Heart left ventricle (tissue), 16 donors: ENCODE data around the gene NCOA1. TPM values are rescaled to one million over a fixed set of nuclear protein-coding genes. Genes with fewer than 3 reads are reported as not detected.
A peak's percentile ranks its signal among the peaks of the same experiment; 100 is the strongest.

Source experiments
- ATAC-seq, 4 donors: fragments of 200-7000 bp; cut with Tn5 transposase; one replicate each; pipeline ENCODE4 v1.9.1; 2020 to 2022; ENCODE audit warnings: moderate library complexity in 4 of 4, mild to moderate bottlenecking in 3 of 4, moderate number of reproducible peaks in 1 of 4
- DNase-seq, 5 donors: peaks; one replicate each; pipeline ENCODE4 v3.0.0-alpha.2; 2020
- H3K27ac ChIP-seq, 12 donors: fragments of 200-600 bp; sonication (generic) in 4 of 12; one replicate each; pipeline versions ENCODE4 v1.5.0 to v1.8.0; 2016 to 2022; ENCODE audit warnings: mild to moderate bottlenecking in 2 of 12
- H3K27me3 ChIP-seq, 9 donors: fragments of 200-600 bp; sonication (generic) in 2 of 9; one replicate each; pipeline versions ENCODE4 v1.5.1 to v1.8.0; 2016 to 2022; ENCODE audit warnings: mild to moderate bottlenecking in 3 of 9
- H3K36me3 ChIP-seq, 9 donors: fragments of 200-600 bp; sonication (generic) in 2 of 9; one replicate each; pipeline versions ENCODE4 v1.5.0 to v1.8.0; 2018 to 2022; ENCODE audit warnings: mild to moderate bottlenecking in 2 of 9
- H3K4me1 ChIP-seq, 12 donors: fragments of 200-600 bp; sonication (generic) in 4 of 12; one replicate each; pipeline versions ENCODE4 v1.5.0 to v1.8.0; 2016 to 2022; ENCODE audit warnings: mild to moderate bottlenecking in 3 of 12
- H3K4me3 ChIP-seq, 12 donors: fragments of 200-600 bp; sonication (generic) in 4 of 12; one replicate each; pipeline versions ENCODE4 v1.5.0 to v1.8.0; 2017 to 2022; ENCODE audit warnings: mild to moderate bottlenecking in 9 of 12, moderate library complexity in 4 of 12
- H3K9me3 ChIP-seq, 12 donors: fragments of 200-600 bp; sonication (generic) in 4 of 12; one replicate each; pipeline versions ENCODE4 v1.5.0 to v1.8.0; 2016 to 2022; ENCODE audit warnings: mild to moderate bottlenecking in 1 of 12
- POLR2A ChIP-seq, 2 donors: fragments of 450-650 bp; IDR thresholded peaks; one replicate each; pipeline ENCODE4 v1.6.1; 2017; ENCODE audit warnings: antibody characterized with exemption in 2 of 2, mild to moderate bottlenecking in 2 of 2, moderate library complexity in 2 of 2
- WGBS, 4 donors: extraction: QIAGEN DNeasy Blood & Tissue Kit in 2 of 4; methylation state at CpG; one replicate each; pipeline versions ENCODE4 v1.1.5 to v1.1.7; 2013 to 2018; 5-methylcytosine and 5-hydroxymethylcytosine counted together
- intact Hi-C, 10 donors: fragments of 100-400 bp; cut with DNase I; formaldehyde crosslinking; loops; one replicate each; pipeline versions ENCODE4 v1.11.1 to v1.14.2; 2022
- polyA plus RNA-seq, 2 donors: library from polyadenylated mRNA; stranded (reverse); fragments of 200-250 nt; gene quantifications; one replicate each; pipeline ENCODE4 v1.2.3, GENCODE V29; 2013
- total RNA-seq, 9 donors: library from RNA; depleted of rRNA in 2 of 9; stranded (reverse); fragments of >200 nt in 2 of 9; fragmentation: NEBNext Ultra II Directional in 3 of 9; extraction: Animal tissue kit (Norgen Biotek cat#: 25700) in 3 of 9; gene quantifications; one replicate each; pipeline versions ENCODE4 v1.1.0 to v1.2.4, GENCODE V29; 2016 to 2023
- TF ChIP-seq, protein P1 (sequence below), 12 donors: fragments of 200-600 bp; sonication (generic) in 4 of 12; IDR thresholded peaks; one replicate each; pipeline versions ENCODE4 v1.5.0 to v1.8.0; 2018 to 2022; ENCODE audit warnings: antibody characterized with exemption in 12 of 12, mild to moderate bottlenecking in 5 of 12
- donor health status: ischemic (EF 13 %, LVEDD 7.1; RV severe dilation, severe dysfunction).
- donor health status: healthy with polysubstance abuse.
- donor health status: DM: no; HTN: yes; CAD: no.
- donor health status: DM: no; HTN: no; CAD: no.
- donor health status: ischemic (EF 25% LVEDD 6.9; RV normal size, moderate dysfunction).
- donor health status: ischemic (EF 25% LVEDD 5.7; RV mildly dilated, moderate dysfunction).
- donor health status: healthy.
- donor health status: DM: yes; HTN: yes; CAD: no.
- donor health status: ischemic (EF 35%, LVEDD 5.7; RV mildly dilated, moderate dysfunction).
- donor health status: nonischemic (EF 11% LVEDD 7.7; RV severe dilation, severe dysfunction).
- donor health status: DM: yes; HTN: yes; CAD: no.
- donor health status: PGD.
- donor health status: ischemic (EF 29% LVEDD 5.4; RV normal size, mild dysfunction).
- donor health status: nonischemic (EF 23%, LVEDD 6.1; RV moderate dilation, normal function).

Gene NCOA1
- total and polyA plus RNA-seq, 11 donors = 8.5 to 42.3 (median 32.4) TPM

- 93 to 99% (median 98%) methylated on average over 2 of the region's 2 CpGs for WGBS, 4 donors
- Histone ChIP-seq H3K27me3 (no peaks in the 10 kb centered on the region), H3K4me3 (no peak overlapping the region), H3K9me3 (no peaks in the 10 kb centered on the region), H3K27ac (no peak overlapping the region), H3K4me1 (peaks cover 0 to 24% (median 13%) of the 10 kb centered on the region in 12 donors), H3K36me3 (peaks cover 0 to 59% (median 42%) of the 10 kb centered on the region in 9 donors)
- DNase-seq (no peak), ATAC-seq (no peak)
- TF ChIP-seq, protein P1, sequence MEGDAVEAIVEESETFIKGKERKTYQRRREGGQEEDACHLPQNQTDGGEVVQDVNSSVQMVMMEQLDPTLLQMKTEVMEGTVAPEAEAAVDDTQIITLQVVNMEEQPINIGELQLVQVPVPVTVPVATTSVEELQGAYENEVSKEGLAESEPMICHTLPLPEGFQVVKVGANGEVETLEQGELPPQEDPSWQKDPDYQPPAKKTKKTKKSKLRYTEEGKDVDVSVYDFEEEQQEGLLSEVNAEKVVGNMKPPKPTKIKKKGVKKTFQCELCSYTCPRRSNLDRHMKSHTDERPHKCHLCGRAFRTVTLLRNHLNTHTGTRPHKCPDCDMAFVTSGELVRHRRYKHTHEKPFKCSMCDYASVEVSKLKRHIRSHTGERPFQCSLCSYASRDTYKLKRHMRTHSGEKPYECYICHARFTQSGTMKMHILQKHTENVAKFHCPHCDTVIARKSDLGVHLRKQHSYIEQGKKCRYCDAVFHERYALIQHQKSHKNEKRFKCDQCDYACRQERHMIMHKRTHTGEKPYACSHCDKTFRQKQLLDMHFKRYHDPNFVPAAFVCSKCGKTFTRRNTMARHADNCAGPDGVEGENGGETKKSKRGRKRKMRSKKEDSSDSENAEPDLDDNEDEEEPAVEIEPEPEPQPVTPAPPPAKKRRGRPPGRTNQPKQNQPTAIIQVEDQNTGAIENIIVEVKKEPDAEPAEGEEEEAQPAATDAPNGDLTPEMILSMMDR (IDR thresholded peaks at IDR 0.05) = no peak
- TF ChIP-seq POLR2A (IDR thresholded peaks at IDR 0.05) = no peak
- intact Hi-C loops = loop anchor here in 1 of 10 donors (10.0 kb wide), 1 partner anchor 223 kb away; the partner anchor contains the start of gene NCOA1
Measured at GRCh38 chr2:24717263-24717951, 226.4 kb downstream of the NCOA1 start.

DNA sequence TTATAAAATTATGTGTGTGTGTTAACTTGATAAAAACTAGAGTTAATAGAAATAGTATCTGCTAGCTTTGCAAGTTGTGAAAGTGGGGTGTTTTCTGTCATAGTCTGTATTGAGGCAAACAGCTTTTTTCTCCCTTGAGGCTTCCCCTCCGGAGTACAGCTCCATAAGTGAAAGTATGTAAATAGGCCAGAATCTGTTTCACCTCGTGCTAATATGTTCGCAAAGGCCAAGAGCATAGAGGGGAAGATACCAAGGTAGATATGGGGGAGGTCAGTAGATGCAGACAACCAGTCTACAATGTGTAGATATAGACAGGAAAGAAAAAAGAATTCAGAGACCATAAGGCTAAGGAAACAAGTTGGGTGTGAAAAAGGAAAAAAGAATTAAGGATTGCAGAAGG is 229.3 kb downstream of the NCOA1 start:
- DNase-seq (no peak), ATAC-seq (no peak)
- intact Hi-C loops = loop anchor here in 1 of 10 donors (10.0 kb wide), 1 partner anchor 296 kb away; no protein-coding TSS in a partner anchor
- no peak for TF ChIP-seq POLR2A (IDR thresholded peaks at IDR 0.05)
- TF ChIP-seq, protein P1 (IDR thresholded peaks at IDR 0.05) = no peak
- WGBS, 4 donors = 65 to 69% (median 66%) methylated on average over 3 of the region's 3 CpGs
- Histone ChIP-seq H3K27ac (peak overlapping the region in 1 of 12 donors; percentile 1), H3K4me1 (peaks cover 0 to 40% (median 16%) of the 10 kb centered on the region in 12 donors), H3K27me3 (no peaks in the 10 kb centered on the region), H3K9me3 (no peaks in the 10 kb centered on the region), H3K4me3 (no peak overlapping the region), H3K36me3 (peaks cover 0 to 34% (median 16%) of the 10 kb centered on the region in 9 donors)

GRCh38 chr2:24721470-24721869 is 230.4 kb downstream of the NCOA1 start:
- DNase-seq (peak; percentile 66 to 89 (median 84)), ATAC-seq (peak; percentile 90 to 98 (median 93))
- intact Hi-C loops = loop anchor here in 2 of 10 donors (1.0 to 10.0 kb wide), 2 partner anchors 231 to 297 kb away; no protein-coding TSS in a partner anchor
- TF ChIP-seq POLR2A (IDR thresholded peaks at IDR 0.05) = no peak
- TF ChIP-seq, protein P1 (IDR thresholded peaks at IDR 0.05) = no peak
- Histone ChIP-seq H3K4me1 (peaks cover 0 to 40% (median 17%) of the 10 kb centered on the region in 12 donors), H3K27ac (peak overlapping the region in 10 of 12 donors; percentile 5 to 55 (median 36)), H3K27me3 (no peaks in the 10 kb centered on the region), H3K36me3 (peaks cover 0 to 30% (median 15%) of the 10 kb centered on the region in 9 donors), H3K4me3 (no peak overlapping the region), H3K9me3 (no peaks in the 10 kb centered on the region)

GRCh38 chr2:24722141-24722790 is 231.2 kb downstream of the NCOA1 start:
- WGBS, 4 donors = 83 to 88% (median 88%) methylated on average over 3 of the region's 3 CpGs
- no peak for TF ChIP-seq POLR2A (IDR thresholded peaks at IDR 0.05)
- Histone ChIP-seq H3K4me3 (no peak overlapping the region), H3K27ac (peak overlapping the region in 9 of 12 donors; percentile 5 to 55 (median 40)), H3K27me3 (no peaks in the 10 kb centered on the region), H3K4me1 (peaks cover 0 to 40% (median 17%) of the 10 kb centered on the region in 12 donors), H3K9me3 (no peaks in the 10 kb centered on the region), H3K36me3 (peaks cover 0 to 31% (median 16%) of the 10 kb centered on the region in 9 donors)
- intact Hi-C loops = loop anchor here in 1 of 10 donors (10.0 kb wide), 1 partner anchor 297 kb away; no protein-coding TSS in a partner anchor
- no peak for DNase-seq
- no peak for ATAC-seq
